ENCODE data around the gene LIN52. TPM values are rescaled to one million over a fixed set of nuclear protein-coding genes. Genes with fewer than 3 reads are reported as not detected.

LIN52 gene, protein sequence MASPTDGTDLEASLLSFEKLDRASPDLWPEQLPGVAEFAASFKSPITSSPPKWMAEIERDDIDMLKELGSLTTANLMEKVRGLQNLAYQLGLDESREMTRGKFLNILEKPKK
- 10.0 and 10.8 TPM in 2 replicates for polyA plus RNA-seq (2011; rRNA removed)
- 4.6 and 6.0 TPM in 2 replicates for polyA plus RNA-seq (2012; cell fraction: cytosol; rRNA removed)
- polyA plus RNA-seq (2012; cell fraction: nucleus; rRNA removed): 1.3 and 2.5 TPM in 2 replicates
- 7.7 to 9.3 TPM (median 9.3 TPM) in 3 replicates for polyA plus RNA-seq (2017; fragmentation: RNase III; extraction: RNeasy Plus Mini Kit Qiagen cat#74134 plus additional on column Dnase treatment)
- 5.4 and 6.6 TPM in 2 replicates for polyA minus RNA-seq (2011; rRNA and poly(A)+ RNA removed)

DNA sequence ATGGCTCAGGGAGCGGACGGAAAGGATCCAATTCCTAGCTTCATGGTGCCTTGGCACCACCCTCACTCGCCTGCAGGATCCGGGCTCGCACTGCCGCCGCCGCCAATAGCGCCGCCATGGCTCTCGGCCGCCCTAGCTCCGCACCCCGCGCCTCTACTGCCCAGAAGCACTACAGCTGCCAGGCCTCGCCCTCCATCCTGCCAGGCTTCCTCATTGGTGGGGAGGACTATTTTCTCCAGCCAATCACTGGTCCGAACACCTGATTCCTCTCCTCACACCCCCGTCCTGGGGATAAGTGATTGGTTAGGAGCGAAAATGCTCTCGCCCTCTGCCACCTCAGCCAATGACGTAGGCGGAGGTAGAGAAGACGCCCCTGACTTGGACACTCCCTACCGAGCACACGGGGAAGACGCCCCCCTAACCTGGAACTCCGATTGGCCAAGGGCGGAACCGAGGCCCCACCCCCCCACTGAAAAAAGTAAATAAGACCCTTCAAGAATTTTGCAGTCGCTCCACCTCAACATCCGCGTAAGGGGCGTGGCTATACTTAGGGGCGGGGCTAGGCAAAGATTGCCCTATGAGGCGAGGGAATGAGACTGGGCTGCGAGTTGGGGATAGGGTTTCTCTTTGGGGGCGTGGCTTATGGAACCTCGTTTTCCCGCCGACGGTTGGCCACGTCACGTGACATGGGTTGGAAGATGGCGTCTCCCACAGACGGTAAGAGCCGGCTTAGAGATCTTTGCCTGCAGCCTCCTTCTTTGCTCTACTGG lies at the start of gene LIN52, which contains the start of gene ALDH6A1:
TSS of gene LIN52 (plus strand) at position 680 of the 770 bp plus-strand sequence. CDS start at position 699, 19 bp downstream.
TSS of gene ALDH6A1 (minus strand) at position 177 of the 770 bp plus-strand sequence. CDS start at position 118, 59 bp downstream.
- ChIA-PET CTCF (interaction anchor here (0.9 to 1.6 kb wide), 3 partner anchors 11 to 28 kb away, joined by 3 to 5 read pairs (median 3); no protein-coding TSS in a partner anchor), POLR2A (interaction anchor here (0.7 kb wide), 1 partner anchor 17 kb away, joined by 3 read pairs; no protein-coding TSS in a partner anchor)
- peak within 1 kb of the TSS; percentile 73 to 83 for H3K27ac ChIP-seq
- ATAC-seq (peak; percentile 97 to 98), FAIRE-seq (peak; percentile 79), DNase-seq (ENCODE audit: low read depth in 1 of 2, low spot score in 1 of 2) (peak; percentile 100)
- WGBS (ENCODE audit: missing lambda C conversion rate): 1% methylated on average over 45 of the region's 46 CpGs
- H3K9me3 ChIP-seq: no peaks in the 10 kb centered on the region
- peaks cover 24% of the 10 kb centered on the region; the same call in 2 of the 3 replicates for H3K4me1 ChIP-seq
- TF ChIP-seq, protein P1, sequence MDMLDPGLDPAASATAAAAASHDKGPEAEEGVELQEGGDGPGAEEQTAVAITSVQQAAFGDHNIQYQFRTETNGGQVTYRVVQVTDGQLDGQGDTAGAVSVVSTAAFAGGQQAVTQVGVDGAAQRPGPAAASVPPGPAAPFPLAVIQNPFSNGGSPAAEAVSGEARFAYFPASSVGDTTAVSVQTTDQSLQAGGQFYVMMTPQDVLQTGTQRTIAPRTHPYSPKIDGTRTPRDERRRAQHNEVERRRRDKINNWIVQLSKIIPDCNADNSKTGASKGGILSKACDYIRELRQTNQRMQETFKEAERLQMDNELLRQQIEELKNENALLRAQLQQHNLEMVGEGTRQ (IDR thresholded peaks at IDR 0.05): peak; percentile 98
- TF ChIP-seq RFX5 (IDR thresholded peaks at IDR 0.05) (peak; percentile 84), CBX2 (IDR thresholded peaks at IDR 0.05; ENCODE audit: borderline replicate concordance, low read depth) (no peak), POLR2A (IDR thresholded peaks at IDR 0.05; ENCODE audit: low read length) (peak; percentile 52), HOXB5 (CRISPR knock-in tag; IDR thresholded peaks at IDR 0.05) (0 out of 2 replicates have a peak, but pooled peaks have one; percentile 27), JUN (IDR thresholded peaks at IDR 0.05) (peak in 1 of 2 experiments; percentile 65; a peak in 1 of 5 replicates), RARB (CRISPR knock-in tag; IDR thresholded peaks at IDR 0.05) (no peak), FOSL2 (IDR thresholded peaks at IDR 0.05) (no peak), FOSL2 (CRISPR knock-in tag; IDR thresholded peaks at IDR 0.05) (peak; percentile 36; the same call in 1 of the 2 replicates), BHLHE40 (IDR thresholded peaks at IDR 0.05; ENCODE audit: low read depth, low read length) (peak; percentile 52), NPAS2 (CRISPR knock-in tag; IDR thresholded peaks at IDR 0.05; ENCODE audit: borderline replicate concordance) (0 out of 2 replicates have a peak, but pooled peaks have one; percentile 18), FOXS1 (CRISPR knock-in tag; IDR thresholded peaks at IDR 0.05) (0 out of 2 replicates have a peak, but pooled peaks have one; percentile 23), KDM1A (IDR thresholded peaks at IDR 0.05; ENCODE audit: low read depth) (no peak), PHF8 (IDR thresholded peaks at IDR 0.05; ENCODE audit: borderline replicate concordance, low read depth) (peak; percentile 71; the same call in 1 of the 2 replicates)
- TF ChIP-seq, protein P2, sequence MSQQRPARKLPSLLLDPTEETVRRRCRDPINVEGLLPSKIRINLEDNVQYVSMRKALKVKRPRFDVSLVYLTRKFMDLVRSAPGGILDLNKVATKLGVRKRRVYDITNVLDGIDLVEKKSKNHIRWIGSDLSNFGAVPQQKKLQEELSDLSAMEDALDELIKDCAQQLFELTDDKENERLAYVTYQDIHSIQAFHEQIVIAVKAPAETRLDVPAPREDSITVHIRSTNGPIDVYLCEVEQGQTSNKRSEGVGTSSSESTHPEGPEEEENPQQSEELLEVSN (IDR thresholded peaks at IDR 0.05; ENCODE audit: borderline replicate concordance, low read depth): no peak
- TF ChIP-seq, protein P3, sequence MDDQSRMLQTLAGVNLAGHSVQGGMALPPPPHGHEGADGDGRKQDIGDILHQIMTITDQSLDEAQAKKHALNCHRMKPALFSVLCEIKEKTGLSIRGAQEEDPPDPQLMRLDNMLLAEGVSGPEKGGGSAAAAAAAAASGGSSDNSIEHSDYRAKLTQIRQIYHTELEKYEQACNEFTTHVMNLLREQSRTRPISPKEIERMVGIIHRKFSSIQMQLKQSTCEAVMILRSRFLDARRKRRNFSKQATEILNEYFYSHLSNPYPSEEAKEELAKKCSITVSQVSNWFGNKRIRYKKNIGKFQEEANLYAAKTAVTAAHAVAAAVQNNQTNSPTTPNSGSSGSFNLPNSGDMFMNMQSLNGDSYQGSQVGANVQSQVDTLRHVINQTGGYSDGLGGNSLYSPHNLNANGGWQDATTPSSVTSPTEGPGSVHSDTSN (IDR thresholded peaks at IDR 0.05): no peak
- TF ChIP-seq, protein P4, sequence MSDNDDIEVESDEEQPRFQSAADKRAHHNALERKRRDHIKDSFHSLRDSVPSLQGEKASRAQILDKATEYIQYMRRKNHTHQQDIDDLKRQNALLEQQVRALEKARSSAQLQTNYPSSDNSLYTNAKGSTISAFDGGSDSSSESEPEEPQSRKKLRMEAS (IDR thresholded peaks at IDR 0.05): peak; percentile 69
- H3K4me3 ChIP-seq: peak within 1 kb of the TSS; percentile 79
- H3K4me2 ChIP-seq: peak within 1 kb of the TSS; percentile 99

DNA sequence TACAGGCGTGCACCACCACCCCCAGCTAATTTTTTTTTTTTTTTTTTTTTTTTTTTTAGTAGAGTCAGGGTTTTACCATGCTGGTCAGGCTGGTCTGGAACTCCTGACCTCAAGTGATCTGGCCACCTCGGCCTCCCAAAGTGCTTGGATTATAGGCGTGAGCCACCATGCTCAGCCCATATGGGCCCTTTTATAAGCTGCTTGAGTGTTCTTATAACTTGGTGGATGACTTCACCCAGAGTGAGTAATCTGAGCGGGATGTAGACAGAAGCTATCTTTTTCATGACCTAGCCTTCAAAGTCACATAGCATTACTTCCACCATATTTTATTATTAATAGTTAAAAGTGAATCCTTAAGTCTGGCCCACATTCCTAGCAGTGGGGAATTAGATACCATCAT lies 49.2 kb upstream of the LIN52 start:
- no peak for DNase-seq (ENCODE audit: low read depth in 1 of 2, low spot score in 1 of 2)
- TF ChIP-seq, protein P5, sequence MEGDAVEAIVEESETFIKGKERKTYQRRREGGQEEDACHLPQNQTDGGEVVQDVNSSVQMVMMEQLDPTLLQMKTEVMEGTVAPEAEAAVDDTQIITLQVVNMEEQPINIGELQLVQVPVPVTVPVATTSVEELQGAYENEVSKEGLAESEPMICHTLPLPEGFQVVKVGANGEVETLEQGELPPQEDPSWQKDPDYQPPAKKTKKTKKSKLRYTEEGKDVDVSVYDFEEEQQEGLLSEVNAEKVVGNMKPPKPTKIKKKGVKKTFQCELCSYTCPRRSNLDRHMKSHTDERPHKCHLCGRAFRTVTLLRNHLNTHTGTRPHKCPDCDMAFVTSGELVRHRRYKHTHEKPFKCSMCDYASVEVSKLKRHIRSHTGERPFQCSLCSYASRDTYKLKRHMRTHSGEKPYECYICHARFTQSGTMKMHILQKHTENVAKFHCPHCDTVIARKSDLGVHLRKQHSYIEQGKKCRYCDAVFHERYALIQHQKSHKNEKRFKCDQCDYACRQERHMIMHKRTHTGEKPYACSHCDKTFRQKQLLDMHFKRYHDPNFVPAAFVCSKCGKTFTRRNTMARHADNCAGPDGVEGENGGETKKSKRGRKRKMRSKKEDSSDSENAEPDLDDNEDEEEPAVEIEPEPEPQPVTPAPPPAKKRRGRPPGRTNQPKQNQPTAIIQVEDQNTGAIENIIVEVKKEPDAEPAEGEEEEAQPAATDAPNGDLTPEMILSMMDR (IDR thresholded peaks at IDR 0.05): no peak
- no peak for TF ChIP-seq GATA3 (IDR thresholded peaks at IDR 0.05; ENCODE audit: borderline replicate concordance)
- no peak for TF ChIP-seq JUN (IDR thresholded peaks at IDR 0.05)
- TF ChIP-seq EP300 (IDR thresholded peaks at IDR 0.05): no peak
- TF ChIP-seq CBX2 (IDR thresholded peaks at IDR 0.05; ENCODE audit: borderline replicate concordance, low read depth): no peak
- TF ChIP-seq, protein P6, sequence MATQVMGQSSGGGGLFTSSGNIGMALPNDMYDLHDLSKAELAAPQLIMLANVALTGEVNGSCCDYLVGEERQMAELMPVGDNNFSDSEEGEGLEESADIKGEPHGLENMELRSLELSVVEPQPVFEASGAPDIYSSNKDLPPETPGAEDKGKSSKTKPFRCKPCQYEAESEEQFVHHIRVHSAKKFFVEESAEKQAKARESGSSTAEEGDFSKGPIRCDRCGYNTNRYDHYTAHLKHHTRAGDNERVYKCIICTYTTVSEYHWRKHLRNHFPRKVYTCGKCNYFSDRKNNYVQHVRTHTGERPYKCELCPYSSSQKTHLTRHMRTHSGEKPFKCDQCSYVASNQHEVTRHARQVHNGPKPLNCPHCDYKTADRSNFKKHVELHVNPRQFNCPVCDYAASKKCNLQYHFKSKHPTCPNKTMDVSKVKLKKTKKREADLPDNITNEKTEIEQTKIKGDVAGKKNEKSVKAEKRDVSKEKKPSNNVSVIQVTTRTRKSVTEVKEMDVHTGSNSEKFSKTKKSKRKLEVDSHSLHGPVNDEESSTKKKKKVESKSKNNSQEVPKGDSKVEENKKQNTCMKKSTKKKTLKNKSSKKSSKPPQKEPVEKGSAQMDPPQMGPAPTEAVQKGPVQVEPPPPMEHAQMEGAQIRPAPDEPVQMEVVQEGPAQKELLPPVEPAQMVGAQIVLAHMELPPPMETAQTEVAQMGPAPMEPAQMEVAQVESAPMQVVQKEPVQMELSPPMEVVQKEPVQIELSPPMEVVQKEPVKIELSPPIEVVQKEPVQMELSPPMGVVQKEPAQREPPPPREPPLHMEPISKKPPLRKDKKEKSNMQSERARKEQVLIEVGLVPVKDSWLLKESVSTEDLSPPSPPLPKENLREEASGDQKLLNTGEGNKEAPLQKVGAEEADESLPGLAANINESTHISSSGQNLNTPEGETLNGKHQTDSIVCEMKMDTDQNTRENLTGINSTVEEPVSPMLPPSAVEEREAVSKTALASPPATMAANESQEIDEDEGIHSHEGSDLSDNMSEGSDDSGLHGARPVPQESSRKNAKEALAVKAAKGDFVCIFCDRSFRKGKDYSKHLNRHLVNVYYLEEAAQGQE (IDR thresholded peaks at IDR 0.05): no peak
- TF ChIP-seq MYC (IDR thresholded peaks at IDR 0.05; ENCODE audit: borderline replicate concordance, low read length): no peak
- TF ChIP-seq POLR2AphosphoS2 (conservative IDR thresholded peaks at IDR 0.05; ENCODE audit: low read length): no peak
- TF ChIP-seq, protein P2 (IDR thresholded peaks at IDR 0.05; ENCODE audit: borderline replicate concordance, low read depth): no peak

More for the DNA sequence above, 49.2 kb upstream of the LIN52 start:
- no peaks in the 10 kb centered on the region for H3K9me3 ChIP-seq
- no peak for ATAC-seq
- no peak for FAIRE-seq
- WGBS (ENCODE audit: missing lambda C conversion rate): 78% methylated on average over 4 of the region's 4 CpGs
- H3K4me3 ChIP-seq: no peak overlapping the region
- ChIA-PET POLR2A (interaction anchor here (0.7 kb wide), 1 partner anchor 76 kb away, joined by 4 read pairs; no protein-coding TSS in a partner anchor), CTCF (interaction anchor here (0.6 to 1.9 kb wide), 5 partner anchors 10 to 306 kb away, joined by 3 to 8 read pairs (median 3); partner anchors contain the start of genes BBOF1 and ENTPD5)
- H3K4me2 ChIP-seq: no peak overlapping the region
- H3K4me1 ChIP-seq: no peaks in the 10 kb centered on the region
- no peak overlapping the region for H3K27ac ChIP-seq
